Measurements from ENCODE around the gene CD79B.
A peak's percentile ranks its signal among the peaks of the same experiment; 100 is the strongest.

Gene CD79B

DNA sequence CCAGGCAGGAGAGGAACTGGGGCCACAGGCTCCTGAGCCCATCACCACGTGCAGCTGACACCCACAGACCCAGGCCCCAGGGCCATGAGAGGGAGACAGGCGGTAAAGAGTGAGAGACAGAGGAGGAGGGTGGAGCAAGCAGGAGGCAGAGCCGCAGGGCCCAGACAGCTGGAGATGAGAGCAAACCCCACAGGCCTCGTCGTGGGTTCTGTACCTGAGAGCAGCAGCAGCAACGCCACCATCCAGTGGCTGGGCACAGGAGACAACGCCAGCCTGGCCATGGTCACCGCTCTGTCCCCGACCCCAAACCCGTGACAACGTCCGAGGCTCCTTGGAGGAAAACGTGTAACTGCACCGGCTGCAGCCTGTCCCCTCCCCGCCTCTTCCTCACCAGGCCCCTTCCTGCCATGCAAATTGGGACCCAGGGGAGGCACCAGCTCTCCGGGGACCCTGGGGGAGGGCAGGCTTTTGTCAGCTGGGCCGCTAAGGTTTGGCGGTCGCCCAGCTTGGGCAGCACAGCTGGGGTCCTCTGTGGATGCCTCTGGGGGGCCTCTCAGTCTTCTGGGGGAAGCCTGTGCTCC lies at the start of gene CD79B:
CD79B (minus strand) TSS at position 351 of the 581 bp plus-strand sequence; CDS start at position 281, 70 bp downstream.
- DNase-seq (ENCODE audit: low spot score): no peak
- FAIRE-seq: no peak

DNA sequence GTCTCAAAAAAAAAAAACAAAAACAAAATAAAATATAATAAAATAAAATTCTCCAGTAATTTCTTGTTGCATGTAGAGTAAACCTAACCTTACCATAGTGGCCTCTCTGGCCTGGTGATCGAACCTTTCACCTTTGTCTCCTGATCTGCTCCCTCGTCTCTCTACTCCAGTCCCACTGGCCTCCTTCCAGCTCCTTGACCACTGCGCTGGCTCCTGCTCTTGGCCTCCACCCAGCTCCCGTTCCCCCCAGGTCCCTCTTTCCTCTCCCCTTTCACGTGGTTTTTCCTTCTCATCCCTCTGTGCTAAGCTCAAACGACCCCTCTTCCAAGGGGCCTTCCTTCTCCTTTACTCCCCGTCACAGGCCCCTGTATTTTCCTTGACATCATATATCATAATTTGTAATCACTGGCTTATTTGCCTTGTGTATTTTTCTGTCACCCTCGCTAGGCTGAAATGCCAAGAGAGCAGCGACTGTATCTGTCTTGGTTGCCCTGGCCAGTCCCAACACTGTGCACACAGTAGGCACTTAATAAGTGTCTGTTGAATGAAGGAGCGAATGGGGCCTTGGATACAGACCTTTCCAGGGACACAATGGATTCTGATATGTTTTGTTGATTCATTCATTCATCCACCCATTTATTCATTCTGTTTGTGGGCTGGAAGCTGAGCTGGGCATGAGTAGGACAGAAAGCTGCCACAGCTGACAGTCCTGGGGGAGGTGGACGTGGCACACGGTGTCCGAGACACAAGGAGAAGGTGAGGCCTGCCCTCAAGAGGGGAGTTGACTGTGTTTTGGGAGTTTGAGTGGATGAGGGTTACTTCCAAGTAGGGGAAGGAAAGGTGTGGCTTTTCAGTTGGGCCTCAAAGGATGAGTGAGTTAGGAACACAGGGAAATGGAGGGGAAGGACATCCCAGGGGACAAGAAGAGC lies 46.4 kb upstream of the CD79B start:
- FAIRE-seq (no peak), DNase-seq (ENCODE audit: low spot score) (no peak)

DNA sequence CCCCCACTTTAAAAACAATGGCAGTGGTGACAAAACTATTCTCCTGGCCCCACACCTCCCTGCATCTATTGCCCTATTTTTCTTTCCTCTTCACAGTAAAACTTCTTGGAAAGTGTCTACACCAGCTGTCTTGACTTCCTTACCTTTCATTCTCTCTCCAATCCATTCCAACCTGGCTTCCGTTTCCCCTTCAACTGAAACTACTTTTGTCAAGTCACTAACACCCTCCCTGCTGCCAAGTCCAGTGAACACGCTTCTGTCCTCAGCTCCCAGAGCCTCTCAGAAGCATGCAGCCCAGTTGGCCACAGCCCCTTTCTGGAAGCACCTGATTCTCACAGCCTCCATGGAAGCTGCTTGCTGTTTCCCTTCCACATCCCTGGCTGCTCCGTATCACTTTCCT lies 44.6 kb upstream of the CD79B start:
- no peak for DNase-seq (ENCODE audit: low spot score)
- no peak for FAIRE-seq

DNA sequence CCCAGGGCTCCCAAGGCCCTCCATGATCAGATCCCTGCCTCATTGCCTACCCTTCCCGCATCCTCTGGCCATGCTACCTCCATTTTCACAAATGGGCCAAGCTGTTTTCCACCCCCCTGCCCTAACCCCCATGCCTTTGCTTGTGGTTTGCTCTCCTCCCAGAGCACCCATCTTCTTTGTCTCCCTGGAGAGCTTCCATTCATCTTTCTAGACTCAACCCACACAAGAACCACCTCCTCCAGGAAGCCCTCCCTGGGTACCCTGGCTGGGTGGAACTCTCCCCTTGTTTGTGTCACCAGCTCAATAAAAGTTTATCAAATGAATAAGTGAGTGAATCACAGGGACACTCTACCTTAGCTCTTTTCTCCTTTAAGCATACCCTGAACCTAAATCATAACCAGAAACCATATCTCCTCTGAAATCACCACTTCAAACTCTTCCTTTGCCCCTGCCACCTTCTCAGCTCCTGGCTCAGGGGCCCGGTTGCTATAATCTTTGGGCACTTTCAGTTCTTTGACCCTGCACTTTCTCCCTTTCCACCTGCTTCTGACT lies 43.5 kb upstream of the CD79B start:
- DNase-seq (ENCODE audit: low spot score) (no peak), FAIRE-seq (no peak)

DNA sequence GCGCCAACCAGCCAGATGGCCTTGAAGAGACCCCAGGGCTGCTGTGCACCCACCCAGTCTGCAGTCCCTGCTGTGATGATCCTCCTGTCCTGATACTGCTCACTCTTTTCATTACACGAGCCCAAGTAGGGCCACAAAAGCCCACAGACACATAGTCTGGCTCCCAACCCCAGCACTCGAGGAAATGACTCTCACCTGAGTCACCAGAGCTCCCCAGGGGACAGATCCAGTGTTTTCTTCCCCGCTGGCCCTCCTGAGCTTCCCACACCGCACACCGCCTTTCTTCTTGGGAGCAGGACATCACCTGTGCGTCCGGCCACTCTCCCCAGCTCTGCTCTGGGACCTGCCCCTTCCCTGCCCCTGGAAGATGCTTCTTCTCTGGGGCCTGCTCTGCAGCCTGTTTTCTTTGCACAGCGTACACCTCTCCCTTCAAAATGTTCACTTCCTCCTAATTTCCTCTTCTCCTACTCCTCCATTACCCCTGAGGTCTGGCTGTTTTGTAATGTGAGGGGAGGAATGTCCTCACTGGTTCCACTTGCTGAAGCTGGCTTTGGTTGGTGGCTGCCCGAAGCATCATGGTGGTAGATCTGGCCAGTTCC lies 42.6 kb upstream of the CD79B start:
- peak; percentile 85 for FAIRE-seq
- peak; percentile 79 for DNase-seq (ENCODE audit: low spot score)

DNA sequence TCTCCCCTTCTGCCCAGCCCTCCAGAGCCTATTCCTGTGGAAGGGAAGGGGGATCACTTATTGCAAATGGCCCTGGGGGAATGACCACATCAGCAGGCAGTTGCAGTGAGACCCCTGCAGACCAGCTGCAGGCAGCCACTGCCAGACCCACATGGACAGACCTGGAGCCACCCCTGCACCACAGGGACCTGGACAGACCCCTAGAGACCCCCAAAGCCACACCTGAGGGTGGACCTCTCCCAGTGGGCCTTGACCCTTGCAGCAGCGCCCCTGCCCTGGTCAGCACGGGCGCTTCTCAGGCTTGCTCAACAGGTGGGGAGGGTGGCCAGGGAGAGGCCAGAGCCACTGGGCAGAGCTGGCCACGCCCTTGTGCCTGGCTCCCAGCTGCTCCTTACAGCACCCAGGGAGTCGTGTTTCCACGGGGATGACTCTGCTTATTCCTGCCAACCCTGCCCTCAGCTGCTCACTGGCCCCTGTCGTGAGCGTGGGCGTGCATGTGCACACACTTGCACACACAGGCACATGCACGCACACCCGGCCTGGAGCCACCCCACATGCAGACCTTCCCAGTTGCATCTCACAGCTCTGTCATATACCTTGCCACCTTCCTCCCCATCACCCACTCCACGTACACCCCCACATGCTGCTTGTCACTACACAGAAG lies 41.9 kb upstream of the CD79B start:
- peak; percentile 51 for DNase-seq (ENCODE audit: low spot score)
- no peak for FAIRE-seq

DNA sequence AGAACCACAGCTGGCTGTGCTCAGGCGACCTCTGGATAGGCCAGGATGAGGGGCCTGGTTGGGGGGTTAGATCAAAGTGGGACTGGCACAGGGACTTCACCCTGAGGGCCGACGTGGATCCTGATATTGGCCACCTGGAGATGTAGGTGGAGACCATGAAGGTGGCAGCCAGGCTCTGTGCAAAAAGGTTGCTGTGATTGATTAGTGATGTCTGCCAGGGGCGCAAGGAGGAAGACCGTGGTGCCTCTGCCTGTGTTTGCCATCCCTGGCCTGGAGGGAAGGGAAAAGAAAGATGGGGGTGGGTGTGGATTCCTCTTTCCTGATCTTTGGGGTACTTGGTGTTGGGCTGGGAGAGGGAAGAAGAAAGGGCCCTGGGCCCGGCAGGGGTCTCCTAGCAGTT lies 41.1 kb upstream of the CD79B start:
- FAIRE-seq (no peak), DNase-seq (ENCODE audit: low spot score) (no peak)

DNA sequence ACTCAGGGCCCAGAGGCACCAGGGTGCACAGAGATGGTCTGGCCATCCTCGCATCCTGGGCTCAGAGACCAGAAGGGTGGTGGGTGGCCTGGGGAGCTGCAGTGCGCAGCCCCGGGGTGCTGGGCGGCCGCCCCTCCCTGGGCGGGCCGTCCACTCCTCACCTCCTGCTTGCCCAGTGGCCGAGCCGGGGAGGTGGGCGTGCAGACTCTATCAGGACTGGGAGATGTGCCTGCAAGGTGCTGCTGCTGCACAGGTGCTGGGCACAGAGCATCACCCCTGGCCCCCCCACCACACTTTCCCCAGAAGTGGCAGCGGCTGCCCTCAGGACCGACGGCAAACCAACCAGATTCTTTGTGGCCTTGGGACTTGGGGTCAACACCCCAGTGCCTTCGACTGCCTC lies 40.7 kb upstream of the CD79B start, which contains the start of gene SCN4A:
SCN4A (minus strand) TSS at position 123 of the 400 bp plus-strand sequence; CDS start at position 46, 77 bp downstream.
- no peak for DNase-seq (ENCODE audit: low spot score)
- FAIRE-seq: no peak

DNA sequence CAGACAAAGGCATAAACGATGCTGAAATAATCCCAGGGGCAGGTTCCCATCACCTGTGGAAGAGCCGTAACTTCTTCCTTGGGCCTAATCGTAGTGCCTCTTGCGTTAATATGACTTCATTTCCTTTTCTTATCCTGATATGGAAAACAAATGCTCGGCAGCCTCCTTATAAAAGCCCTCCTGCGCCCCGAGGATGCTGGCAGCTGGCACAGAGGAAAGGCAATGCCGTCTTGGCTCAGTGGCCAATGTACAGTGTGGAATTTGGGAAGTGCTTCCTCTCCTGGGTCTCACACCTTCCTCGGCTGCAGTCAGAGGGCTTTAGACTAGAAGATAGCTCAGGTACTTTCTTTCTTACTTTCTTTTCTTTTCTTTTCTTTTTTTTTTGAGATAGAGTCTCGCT lies 37.1 kb upstream of the CD79B start:
- FAIRE-seq (no peak), DNase-seq (ENCODE audit: low spot score) (no peak)

DNA sequence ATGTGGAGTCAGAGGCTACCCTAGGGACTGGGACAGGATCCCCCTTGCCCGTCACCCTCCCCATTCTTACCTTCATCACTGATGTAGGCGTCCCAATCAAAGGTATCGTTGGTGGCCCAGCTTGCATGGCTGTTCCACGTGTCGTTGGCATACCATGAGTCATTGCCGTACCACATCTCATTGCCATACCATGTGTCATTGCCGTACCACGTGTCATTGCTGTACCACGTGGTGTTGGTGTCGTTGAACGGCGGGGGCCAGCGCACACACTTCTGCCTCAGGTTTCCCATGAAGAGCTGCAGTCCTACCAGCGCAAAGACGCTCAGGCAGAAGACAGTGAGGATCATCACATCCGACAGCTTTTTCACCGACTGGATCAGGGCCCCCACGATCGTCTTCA lies 35.8 kb upstream of the CD79B start:
- FAIRE-seq: no peak
- DNase-seq (ENCODE audit: low spot score): peak; percentile 11

DNA sequence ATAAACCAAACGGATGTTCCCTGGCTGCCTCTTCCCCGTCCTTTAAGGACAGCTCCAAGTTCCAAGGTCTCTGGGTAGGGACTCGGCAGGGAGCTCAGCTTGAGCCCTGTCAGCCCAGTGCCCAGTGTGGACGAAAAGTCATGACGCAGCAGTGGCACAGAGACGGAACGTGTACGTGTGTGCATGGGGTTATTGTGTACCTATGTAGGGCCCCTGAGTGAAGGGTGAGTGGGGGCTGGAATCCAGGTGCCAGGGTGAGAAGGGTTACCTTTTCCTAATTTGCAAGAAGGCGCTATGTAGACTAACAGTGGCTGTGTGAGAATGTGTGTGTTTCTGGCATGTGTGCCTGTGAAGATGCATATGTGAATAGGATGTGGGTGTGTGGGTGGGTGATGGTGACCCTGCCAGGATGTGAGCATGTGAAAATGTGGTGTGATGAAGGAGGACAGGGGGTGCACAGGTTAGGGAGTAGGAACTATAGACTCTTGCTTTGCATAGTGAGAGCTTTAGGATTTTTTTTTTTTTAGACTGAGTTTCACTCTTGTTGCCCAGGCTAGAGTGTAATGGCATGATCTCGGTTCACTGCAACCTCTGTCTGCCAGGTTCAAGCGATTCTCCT lies 34.6 kb upstream of the CD79B start:
- FAIRE-seq (no peak), DNase-seq (ENCODE audit: low spot score) (no peak)

DNA sequence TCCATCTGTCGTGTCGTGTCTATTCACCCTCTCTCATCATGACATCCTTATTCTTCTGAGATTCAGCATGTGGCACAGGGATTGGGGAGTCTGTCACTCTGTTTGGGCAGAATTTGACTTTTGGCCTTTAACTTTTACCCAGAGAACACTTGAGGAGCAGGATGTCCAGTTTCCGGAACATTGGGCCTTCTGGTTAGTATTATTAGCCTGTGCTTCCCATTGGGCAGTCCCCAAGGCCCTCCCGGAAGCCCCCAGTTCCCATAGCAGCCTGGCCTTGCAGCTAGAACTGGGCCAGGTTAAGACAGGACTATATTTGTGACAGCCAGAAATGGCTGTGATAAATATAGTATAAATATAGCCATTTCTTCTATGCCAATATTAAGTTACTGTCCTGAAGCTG lies 31.0 kb upstream of the CD79B start:
- DNase-seq (ENCODE audit: low spot score): no peak
- no peak for FAIRE-seq

DNA sequence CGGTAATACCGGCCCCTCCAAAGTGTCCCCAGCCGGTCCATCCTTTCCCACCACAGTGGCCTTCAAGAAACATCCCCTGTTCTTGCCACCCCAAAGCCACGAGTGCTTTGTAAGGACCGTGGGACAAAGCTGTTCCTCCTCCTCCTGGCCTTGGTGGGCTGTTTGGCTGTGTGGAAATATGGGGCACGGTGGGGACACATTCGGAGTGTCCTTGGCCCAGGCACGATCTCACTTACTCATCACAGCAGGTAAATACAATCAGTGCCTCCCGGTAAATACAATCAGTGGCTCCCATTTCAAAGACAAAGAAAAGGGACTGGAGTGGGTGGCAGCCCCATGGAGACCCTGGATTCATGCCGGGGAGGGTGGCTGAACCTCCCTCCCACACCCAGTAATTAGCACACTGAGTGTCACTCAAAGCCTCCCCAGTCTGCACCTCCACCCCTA lies 30.2 kb upstream of the CD79B start:
- FAIRE-seq: no peak

DNA sequence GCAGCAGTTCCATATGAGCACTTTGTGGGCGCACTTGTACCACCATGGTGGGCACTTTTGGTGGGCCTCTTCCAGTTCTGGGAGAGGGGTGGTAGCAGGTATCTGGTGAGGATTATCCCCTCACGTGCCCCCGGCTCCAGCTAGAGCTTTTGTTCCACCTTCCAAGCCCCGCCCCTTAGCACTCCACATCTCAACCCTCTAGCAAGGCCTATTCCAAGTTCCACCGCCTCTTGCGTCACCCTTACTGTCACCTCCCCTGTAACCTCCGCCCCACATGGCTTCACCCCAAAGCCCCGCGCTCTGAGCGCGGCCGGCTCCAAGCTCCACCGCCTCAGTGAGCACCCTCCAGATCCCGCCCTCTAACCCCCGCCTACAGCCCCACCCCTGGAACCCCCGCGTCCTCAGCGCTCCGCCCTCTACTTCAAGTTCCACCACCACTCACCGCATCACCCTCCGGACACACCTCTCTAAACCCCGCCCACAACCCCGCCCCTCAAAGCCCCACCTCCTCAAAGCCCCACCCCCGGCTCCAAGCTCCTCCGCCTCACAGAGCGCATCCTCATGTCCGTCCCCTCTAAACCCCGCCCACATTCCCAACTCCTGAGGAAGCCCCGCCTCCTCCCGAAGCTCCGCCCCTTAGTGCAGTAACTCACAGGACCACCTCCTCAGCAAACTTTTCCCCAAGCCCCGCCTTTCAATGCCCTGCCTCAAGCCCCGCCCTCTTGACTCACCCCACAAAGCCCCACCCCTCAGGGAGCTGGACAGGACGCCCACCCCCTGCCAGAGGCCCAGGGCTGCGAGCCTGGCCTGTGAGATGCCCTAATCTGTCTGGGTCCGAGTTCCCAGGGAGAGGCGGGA lies 29.5 kb upstream of the CD79B start:
- FAIRE-seq (no peak), DNase-seq (ENCODE audit: low spot score) (no peak)

More for the DNA sequence above, 30.2 kb upstream of the CD79B start:
- DNase-seq (ENCODE audit: low spot score): no peak

DNA sequence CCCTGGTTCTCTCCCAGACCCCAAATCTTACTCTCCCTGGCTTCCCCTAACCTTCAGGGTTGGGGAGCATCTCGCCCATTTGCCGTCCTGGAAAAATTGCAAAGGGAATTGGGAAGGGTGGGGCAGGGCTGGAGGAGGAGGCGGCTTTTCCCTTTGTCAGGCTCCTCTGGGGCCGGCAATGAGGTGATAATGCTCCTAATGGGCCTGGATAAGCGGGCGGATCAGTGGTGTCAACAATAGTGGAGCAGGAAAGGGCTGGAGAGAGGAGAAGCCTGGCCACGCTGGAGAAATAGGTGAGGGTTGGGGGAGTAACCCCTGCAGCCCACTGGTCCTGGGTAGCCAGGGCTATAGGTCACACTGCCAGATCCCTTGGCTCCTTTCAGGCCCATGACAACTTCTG lies 28.3 kb upstream of the CD79B start:
- DNase-seq (ENCODE audit: low spot score): no peak
- FAIRE-seq: no peak

DNA sequence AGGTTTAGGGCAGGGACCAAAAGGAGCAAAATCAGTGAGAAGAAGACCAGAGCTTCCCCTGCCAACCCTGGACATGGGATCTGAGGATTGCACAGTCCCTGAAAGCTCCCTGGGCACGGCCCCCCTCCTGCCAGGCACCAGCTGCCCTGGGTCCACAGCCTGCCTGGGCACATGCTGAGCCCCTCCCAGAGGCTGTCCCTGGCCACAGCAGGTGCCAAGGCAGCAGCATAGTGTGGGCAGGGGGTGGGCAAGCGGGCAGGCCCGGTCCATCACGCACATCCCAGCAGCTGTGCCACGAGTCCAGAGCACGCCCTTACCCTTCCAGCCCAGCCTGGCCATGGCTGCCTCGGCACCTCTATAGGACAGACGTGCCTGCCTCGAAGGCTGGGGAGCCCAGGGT lies 27.9 kb upstream of the CD79B start:
- no peak for FAIRE-seq
- DNase-seq (ENCODE audit: low spot score): no peak

DNA sequence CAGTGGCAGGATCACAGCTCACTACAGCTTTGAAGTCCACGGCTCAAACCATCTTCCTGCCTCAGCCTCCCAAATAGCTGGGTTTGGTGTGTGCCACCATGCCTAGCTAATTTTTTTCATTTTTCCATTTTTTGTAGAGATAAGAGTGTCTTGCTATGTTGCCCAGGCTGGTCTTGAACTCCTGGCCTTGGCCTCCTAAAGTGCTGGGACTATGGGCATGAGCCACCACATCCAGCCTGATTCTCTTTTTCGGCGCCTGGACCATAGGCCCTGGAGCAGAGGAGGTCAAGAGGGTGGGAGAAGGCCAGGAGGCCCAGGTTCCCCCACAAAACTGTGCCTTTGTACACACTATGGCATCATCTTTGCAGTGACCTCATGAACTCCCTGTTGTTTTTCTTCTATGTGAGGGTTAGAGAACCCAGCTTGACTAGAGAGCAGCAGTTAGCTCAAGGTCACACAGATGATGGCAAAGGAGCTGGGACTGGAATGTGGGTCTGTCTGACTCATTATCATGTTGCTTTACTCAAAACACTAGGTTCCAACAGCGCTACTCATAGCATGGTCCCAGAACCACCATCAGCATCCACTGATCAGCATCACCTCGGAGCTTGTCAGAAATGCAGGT lies 24.3 kb upstream of the CD79B start:
- no peak for FAIRE-seq

DNA sequence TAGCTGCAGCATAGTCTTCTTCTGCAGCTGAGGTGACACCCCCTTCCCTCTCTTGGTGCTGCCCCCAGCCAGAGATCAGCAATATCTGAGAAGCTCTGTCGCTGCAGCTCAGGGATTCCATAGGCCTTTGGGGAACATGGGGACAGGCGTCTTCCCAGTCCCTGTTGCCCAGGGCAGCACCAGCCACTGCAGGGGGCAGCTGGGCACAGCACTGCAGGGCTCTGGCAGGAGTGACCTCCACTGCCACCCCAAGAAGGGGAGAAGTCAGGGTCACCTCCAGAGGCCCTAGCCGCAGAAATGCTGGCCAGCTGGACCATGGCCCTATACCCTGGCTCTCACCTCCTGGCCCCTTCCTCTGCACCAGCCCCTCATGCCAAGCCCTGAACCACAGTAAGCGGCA lies 23.7 kb upstream of the CD79B start:
- FAIRE-seq (no peak), DNase-seq (ENCODE audit: low spot score) (no peak)

More for the DNA sequence above, 24.3 kb upstream of the CD79B start:
- DNase-seq (ENCODE audit: low spot score): no peak

DNA sequence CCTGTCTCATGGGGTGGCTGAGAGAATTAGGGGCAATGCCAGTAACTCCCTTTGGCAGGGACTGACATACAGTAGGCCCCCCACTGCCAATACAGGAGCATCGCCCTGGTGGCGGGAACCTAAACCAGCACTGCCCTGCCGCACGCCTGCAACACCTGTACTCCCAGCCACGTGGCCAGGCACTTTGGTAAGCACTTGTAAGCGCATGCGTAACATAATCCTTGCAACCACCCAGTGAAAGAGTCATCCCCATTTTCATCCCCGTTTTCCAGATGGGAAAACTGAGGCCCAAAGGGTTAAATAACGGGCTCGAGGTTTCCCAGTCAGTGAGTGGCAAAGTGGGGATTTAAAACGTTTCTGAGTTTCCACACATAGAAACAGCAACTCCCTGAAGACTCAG lies 23.1 kb upstream of the CD79B start:
- no peak for DNase-seq (ENCODE audit: low spot score)
- no peak for FAIRE-seq
